GM10847 (cell line): ENCODE results near the gene BOLL.

ENCODE experiments used
- POLR2A ChIP-seq: IDR thresholded peaks from 2 replicates; pipeline ENCODE4 v1.6.1; 2011; ENCODE audit not compliant: insufficient read length; ENCODE audit errors: extremely low read depth

Gene BOLL

GRCh38 chr2:197804049-197804757 is 19.1 kb upstream of the BOLL start, which contains the start of gene PLCL1:
Gene PLCL1, plus strand, starts transcription at chr2:197804593.
- TF ChIP-seq POLR2A, result no peak

DNA sequence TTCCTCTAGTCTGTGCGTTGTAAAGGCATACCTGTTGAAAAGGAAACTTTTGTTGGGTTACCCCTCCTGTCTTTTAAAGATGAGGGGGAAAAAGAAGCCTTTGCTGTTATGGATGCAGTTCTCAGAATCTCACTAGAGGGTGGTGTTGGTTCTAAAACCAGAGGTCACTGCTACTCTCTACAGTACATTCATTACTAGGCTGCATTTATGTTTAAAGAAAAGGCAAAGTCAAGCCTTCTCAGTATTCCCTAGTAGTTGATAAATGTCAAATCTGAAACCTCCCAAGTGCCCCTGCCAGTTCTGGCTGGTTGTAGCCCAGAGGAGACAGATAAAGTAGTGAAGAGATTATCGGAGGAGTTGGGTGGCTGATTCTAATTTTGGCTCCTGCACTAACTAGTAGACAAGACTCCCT is 17.9 kb upstream of the BOLL start:
- no peak for TF ChIP-seq POLR2A

DNA sequence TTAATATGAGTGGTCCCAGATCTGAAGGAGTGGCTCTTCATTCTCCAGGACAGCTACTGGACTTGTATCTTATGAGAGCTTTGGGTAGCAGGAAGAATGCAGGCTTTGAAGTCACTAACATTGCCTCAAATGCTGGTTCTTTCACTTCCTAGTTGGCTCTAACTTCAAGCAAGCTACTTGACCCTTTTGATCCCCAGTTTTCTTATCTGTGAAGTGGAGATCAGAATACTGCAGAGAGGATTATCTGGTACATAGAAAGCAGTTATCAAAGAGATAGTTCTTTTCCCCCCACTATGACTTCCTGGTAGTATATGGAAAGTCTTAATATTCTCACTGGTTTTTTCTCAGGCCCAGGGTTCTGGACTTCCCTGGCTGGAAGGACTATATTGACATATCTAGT is 15.9 kb upstream of the BOLL start:
- no peak for TF ChIP-seq POLR2A

DNA sequence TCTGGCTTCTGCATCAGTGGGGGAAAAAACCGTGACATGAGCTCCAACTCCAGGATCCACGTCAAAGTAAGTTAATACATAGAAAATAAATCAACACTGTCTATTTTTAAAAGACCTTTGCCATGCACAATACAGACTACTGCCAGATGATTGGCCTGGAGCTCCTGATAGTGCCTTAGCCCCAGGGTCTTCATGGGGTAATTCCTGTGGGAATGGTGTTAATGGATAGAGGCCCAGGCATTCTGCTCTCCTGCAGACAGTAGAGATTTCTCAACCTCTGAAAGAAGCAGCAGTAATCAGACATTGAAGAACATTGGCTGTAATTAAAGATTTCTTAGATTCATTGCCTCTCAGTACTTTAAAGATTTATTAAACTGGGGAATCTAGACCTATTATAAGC is 15.0 kb upstream of the BOLL start:
- no peak for TF ChIP-seq POLR2A

DNA sequence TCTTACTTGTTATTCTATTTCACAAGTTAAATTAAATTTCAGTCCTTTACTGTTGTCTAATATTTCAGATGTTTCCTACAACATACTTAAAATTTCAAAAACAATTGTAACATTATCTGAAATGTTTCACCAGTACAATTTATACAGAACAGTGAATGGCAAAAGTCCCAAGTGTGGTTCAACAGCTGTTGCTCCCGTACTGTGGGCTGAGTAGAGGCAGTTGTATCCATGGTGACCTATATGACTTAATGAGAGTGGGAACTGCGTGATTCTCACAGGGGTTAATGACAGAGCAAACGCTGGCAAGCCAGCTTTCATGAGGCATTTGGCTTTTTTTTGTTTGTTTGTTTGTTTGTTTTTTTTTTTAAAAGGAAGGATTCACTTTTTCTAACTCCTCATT is 13.9 kb upstream of the BOLL start:
- no peak for TF ChIP-seq POLR2A

GRCh38 chr2:197798187-197798586 is 13.1 kb upstream of the BOLL start:
- TF ChIP-seq POLR2A, result no peak

- TF ChIP-seq POLR2A, result no peak
Observed at GRCh38 chr2:197795277-197795676, 10.2 kb upstream of the BOLL start.

GRCh38 chr2:197793456-197793855 is 8.3 kb upstream of the BOLL start:
- no peak for TF ChIP-seq POLR2A

- no peak for TF ChIP-seq POLR2A
Observed at GRCh38 chr2:197786010-197786877, 1.1 kb upstream of the BOLL start.

DNA sequence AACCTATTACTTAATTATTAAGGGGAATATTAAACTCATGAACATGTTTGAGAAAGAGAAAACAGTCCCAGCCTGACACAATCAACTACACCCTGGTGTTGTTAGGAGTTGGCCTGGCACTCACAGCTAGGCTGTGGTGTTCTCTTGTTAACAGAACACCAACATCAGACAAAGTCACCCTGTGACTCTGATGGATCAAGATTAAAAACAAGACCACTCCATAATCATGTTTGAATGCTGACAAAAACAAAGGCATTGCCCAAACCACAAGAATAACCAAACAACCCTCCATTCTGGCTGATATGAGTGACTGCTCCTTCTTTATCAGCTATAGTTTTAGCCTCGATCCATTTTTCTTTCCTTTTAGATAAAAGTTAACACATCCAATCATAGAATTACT is 3.0 kb downstream of the BOLL start:
- TF ChIP-seq POLR2A, result no peak

DNA sequence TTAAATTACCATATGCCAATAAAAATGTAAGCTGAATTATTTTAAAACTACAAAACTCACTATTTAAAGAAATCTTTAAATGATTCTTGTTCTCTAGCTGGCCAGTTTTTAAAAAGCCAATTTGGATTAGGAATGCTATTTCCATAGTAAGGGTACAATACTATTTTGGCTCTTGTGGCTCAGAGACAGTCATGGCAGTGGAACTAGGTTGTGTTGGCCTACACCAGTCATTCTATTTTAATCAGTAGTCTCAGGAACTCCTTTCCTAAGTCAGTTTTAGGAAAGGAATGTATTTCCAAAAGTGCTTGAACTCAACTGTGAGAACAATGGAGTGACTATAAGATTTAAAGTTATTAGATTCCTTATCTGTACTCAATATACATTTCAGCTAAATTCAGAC is 5.9 kb downstream of the BOLL start:
- TF ChIP-seq POLR2A, result no peak

- no peak for TF ChIP-seq POLR2A
Observed at GRCh38 chr2:197777823-197778407, 7.2 kb downstream of the BOLL start.

GRCh38 chr2:197760293-197760657 is 24.8 kb downstream of the BOLL start:
- TF ChIP-seq POLR2A, result no peak

DNA sequence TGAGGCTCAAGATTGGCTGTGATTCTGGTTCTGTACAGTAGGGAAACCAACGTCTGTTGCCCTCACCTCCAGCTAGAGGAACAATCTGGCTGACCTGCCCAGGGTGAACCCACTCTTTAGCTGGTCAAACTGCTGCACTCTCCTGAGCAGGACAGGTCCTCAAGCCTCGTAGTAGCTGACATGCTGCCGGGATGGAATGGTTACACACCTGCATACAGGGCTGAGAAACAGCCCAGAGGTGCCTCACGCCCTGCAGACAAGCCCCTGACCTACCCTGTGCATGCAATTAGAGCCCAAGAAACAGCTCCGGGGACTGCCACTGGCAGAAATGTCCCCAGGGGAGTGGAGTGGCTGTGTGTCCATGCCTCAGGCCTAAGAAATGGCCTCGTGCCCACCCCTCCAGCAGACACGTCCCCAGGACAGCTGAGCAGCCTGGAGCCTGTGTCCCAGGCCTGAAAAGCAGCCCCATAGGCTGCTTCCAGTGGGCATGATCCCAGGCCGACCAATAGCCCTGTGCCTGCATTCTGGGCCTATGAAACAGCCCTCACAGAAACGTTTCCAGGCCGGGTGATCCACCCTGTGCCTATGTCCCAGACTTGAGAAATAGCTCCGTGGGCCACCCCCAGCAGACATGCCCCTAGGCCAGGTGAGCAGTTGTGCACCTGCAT is 25.4 kb downstream of the BOLL start:
- no peak for TF ChIP-seq POLR2A

DNA sequence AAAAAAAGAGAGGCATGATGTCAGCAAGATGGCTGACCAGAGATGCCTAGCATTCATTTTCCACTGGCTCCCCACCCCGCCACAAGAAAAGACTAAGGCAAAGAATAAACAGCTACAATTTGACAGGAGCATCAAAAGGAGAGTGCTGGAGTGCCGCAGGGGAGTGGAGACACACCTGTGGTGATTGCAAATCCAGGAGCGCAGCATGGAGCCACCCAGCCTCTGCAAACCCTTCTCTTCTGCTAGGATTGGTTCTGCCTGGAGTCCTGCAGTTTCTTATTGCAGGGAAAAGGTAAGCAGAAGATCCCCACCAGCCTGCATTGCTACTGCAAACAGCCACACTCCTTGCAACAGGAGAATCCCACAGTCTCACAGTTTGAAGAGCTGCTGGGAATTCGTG is 26.1 kb downstream of the BOLL start:
- TF ChIP-seq POLR2A, result no peak

- TF ChIP-seq POLR2A, result no peak
Observed at GRCh38 chr2:197740200-197740599, 44.9 kb downstream of the BOLL start.
